C4-2B (cell line): ENCODE measurements around the gene TTLL7.

Experiments used
- CTCF ChIP-seq: fragments of 450-650 bp; conservative IDR thresholded peaks from 2 replicates; pipeline ENCODE4 v1.5.1; 2017; ENCODE audit warnings: mild to moderate bottlenecking
- ZFX ChIP-seq: fragments of 450-650 bp; IDR thresholded peaks from 2 replicates; pipeline ENCODE4 v1.6.1; 2017

DNA sequence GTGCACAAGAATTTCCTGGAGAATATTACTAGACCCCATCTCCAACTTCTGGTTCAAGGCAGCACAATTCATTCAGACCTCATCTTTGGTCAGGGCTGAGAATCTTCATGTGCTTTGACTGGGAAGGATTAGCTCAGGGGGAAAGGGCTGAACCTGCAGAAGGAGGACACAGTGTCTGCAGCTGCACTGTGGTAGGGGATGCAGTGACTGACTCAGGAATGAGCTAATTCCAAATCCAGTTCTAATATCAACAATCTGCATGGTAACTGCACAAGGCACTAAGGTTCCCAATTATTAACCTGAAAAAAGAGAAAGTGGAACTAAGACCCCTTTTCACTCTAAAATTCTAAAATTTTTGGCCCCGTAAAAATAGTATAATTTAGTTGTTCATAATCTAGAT lies 31.6 kb downstream of the TTLL7 start:
- TF ChIP-seq ZFX (no peak), CTCF (no peak)
